Progenitor cell of endocrine pancreas (in vitro differentiated cells): ENCODE data around the gene MYO1H. TPM values are rescaled to one million over a fixed set of nuclear protein-coding genes. Genes with fewer than 3 reads are reported as not detected.

Experiments
- DNase-seq: peaks from one replicate; pipeline ENCODE4 v3.0.0; 2021; ENCODE audit warnings: low spot score; ENCODE audit not compliant: unreplicated experiment
- H3K27ac Mint-ChIP-seq: 2 replicates; pipeline ENCODE4 v1.8.0; 2021; ENCODE audit warnings: mild to moderate bottlenecking, moderate library complexity, mixed read lengths
- H3K27me3 Mint-ChIP-seq: 2 replicates; pipeline ENCODE4 v1.8.0; 2021; ENCODE audit warnings: mixed read lengths
- H3K36me3 Mint-ChIP-seq: 2 replicates; pipeline ENCODE4 v1.8.0; 2022; ENCODE audit warnings: mixed read lengths; ENCODE audit not compliant: insufficient read depth
- H3K4me1 Mint-ChIP-seq: 2 replicates; pipeline ENCODE4 v1.8.0; 2021; ENCODE audit warnings: low read depth, mixed read lengths
- H3K4me3 Mint-ChIP-seq: 2 replicates; pipeline ENCODE4 v1.8.0; 2021; ENCODE audit warnings: low read depth, mild to moderate bottlenecking, moderate library complexity, mixed read lengths
- H3K9me3 Mint-ChIP-seq: 2 replicates; pipeline ENCODE4 v1.8.0; 2021; ENCODE audit warnings: low read depth, mixed read lengths
- total RNA-seq: library from RNA; stranded (reverse); gene quantifications from 2 replicates; pipeline ENCODE4 v1.2.1, GENCODE V29; 2021
- TF ChIP-seq, protein P1 (sequence below): fragments of 200-600 bp; sonication (generic); IDR thresholded peaks from one replicate; pipeline ENCODE4 v1.5.0; 2021; ENCODE audit warnings: antibody characterized with exemption, mild to moderate bottlenecking; ENCODE audit not compliant: unreplicated experiment

The MYO1H gene
- total RNA-seq, 1 donor from 2014 or later = 0.77 TPM

DNA sequence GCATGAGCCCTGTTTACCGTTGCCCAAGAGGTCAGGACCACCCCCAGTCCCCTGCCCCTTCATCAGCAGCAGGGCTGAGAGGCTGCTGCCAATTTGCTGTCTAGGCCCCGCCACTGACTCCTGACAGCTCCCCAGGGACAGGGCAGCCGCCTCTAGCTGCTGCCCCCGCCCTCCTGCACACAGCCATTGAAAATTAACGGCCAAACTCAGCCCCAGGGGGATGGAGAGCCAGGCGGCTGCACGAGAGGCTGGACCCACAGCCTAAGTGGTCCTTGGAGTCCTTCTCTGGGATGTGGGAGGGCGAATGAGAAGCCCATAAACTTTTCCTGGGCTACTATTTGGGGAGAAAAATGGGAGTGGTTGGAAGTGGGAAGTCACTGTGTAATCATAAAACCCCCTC is 43.2 kb upstream of the MYO1H start:
- Mint-ChIP-seq H3K27ac (no peak overlapping the region), H3K9me3 (no peaks in the 10 kb centered on the region), H3K36me3 (no peaks in the 10 kb centered on the region), H3K4me1 (peaks cover 2% of the 10 kb centered on the region), H3K4me3 (no peak overlapping the region), H3K27me3 (peaks cover 50% of the 10 kb centered on the region)
- no peak for DNase-seq
- TF ChIP-seq, protein P1, sequence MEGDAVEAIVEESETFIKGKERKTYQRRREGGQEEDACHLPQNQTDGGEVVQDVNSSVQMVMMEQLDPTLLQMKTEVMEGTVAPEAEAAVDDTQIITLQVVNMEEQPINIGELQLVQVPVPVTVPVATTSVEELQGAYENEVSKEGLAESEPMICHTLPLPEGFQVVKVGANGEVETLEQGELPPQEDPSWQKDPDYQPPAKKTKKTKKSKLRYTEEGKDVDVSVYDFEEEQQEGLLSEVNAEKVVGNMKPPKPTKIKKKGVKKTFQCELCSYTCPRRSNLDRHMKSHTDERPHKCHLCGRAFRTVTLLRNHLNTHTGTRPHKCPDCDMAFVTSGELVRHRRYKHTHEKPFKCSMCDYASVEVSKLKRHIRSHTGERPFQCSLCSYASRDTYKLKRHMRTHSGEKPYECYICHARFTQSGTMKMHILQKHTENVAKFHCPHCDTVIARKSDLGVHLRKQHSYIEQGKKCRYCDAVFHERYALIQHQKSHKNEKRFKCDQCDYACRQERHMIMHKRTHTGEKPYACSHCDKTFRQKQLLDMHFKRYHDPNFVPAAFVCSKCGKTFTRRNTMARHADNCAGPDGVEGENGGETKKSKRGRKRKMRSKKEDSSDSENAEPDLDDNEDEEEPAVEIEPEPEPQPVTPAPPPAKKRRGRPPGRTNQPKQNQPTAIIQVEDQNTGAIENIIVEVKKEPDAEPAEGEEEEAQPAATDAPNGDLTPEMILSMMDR = no peak

DNA sequence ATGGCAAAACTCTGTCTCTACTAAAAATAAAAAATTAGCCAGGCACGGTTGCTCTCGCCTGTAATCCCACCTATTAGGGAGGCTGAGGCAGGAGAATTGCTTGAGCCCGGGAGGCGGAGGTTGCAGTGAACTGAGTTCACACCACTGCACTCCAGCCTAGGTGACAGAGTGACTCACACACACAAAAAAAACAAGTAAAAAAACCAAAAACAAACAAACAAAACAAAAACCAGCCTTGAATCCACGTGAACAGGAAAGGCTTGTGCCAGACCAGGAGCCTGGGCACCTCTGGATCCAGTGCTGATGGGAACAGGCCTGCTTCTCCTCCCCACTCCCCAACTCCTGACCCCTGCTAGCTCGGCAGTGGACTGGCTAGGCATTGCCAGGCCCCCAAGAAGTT is 42.2 kb upstream of the MYO1H start:
- Mint-ChIP-seq H3K27me3 (peaks cover 55% of the 10 kb centered on the region), H3K4me1 (peaks cover 4% of the 10 kb centered on the region), H3K4me3 (no peak overlapping the region), H3K36me3 (no peaks in the 10 kb centered on the region), H3K27ac (no peak overlapping the region), H3K9me3 (no peaks in the 10 kb centered on the region)
- DNase-seq = no peak
- TF ChIP-seq, protein P1 = no peak

DNA sequence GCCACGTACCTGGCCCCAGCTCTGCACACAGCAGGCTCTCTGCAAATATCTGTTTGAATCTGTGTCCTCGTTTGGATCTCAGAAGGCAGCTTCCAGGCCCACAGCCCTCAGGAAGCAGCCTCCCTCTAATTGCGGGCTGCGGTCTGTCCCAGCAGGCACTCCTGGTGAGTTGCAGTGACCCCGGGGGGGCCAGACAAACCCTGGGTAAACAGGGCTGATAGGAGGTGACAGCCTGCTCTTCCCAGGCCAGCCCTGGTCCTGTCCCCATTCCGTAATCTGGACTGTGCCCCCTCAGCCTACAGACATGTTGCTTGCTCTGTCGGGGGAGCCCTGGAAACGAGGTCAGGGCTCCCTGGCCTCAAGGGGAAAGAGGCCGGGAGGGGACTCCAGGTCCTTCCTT is 40.6 kb upstream of the MYO1H start:
- TF ChIP-seq, protein P1 = no peak
- Mint-ChIP-seq H3K4me1 (peaks cover 7% of the 10 kb centered on the region), H3K9me3 (no peaks in the 10 kb centered on the region), H3K4me3 (no peak overlapping the region), H3K27ac (no peak overlapping the region), H3K36me3 (no peaks in the 10 kb centered on the region), H3K27me3 (peaks cover 60% of the 10 kb centered on the region)
- DNase-seq = no peak

DNA sequence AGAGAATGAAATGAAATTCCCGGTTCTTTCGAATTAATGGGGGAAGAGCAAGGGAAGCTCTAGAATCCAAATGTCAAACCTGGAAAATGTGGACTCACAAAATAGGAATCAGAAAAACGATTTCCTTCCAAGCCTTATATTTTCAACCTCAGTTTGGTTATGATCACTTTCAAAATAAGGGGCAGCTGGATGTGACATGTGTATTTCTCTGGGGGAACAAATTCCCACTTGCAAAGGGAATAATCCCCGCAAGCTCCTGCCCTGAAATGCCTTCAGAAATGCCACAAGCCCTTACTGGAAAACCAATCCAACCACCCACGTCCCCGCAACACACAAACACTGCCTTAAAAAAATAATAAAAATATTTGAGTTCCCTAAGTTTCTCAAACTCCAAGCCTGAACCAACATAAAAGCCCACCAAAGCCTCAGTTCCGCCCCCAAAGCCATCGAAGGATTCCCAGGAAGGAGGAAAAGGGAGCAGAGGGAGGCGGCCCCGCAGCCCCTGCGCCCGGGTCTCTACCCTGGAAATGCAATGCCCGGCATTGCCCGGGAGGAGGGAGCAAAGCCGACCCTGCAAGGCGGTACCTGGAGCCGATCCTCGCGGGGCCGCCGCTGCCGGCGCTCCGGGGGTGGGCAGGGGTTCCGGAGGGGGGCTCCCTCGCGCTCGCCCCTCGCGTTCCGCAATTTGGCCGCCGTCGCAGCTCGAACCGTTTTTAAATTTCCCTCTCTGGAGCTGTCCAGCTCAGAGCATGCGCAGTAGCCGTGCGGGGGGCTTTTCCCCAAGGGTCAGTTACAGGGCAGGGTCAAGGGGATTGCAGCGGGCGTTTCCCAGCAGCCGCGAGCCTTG is 38.9 kb upstream of the MYO1H start, which contains the start of gene FOXN4:
Gene FOXN4, minus strand, starts transcription at position 751 of the 847 bp plus-strand sequence. CDS start 963 bp downstream, outside the sequence.
- H3K27me3 Mint-ChIP-seq = peaks cover 64% of the 10 kb centered on the region
- H3K4me1 Mint-ChIP-seq = peaks cover 7% of the 10 kb centered on the region
- TF ChIP-seq, protein P1 = no peak
- H3K27ac Mint-ChIP-seq = peak within 1 kb of the TSS; percentile 91
- H3K4me3 Mint-ChIP-seq = peak within 1 kb of the TSS; percentile 89
- H3K36me3 Mint-ChIP-seq = no peaks in the 10 kb centered on the region
- H3K9me3 Mint-ChIP-seq = no peaks in the 10 kb centered on the region
- DNase-seq = peak; percentile 48

DNA sequence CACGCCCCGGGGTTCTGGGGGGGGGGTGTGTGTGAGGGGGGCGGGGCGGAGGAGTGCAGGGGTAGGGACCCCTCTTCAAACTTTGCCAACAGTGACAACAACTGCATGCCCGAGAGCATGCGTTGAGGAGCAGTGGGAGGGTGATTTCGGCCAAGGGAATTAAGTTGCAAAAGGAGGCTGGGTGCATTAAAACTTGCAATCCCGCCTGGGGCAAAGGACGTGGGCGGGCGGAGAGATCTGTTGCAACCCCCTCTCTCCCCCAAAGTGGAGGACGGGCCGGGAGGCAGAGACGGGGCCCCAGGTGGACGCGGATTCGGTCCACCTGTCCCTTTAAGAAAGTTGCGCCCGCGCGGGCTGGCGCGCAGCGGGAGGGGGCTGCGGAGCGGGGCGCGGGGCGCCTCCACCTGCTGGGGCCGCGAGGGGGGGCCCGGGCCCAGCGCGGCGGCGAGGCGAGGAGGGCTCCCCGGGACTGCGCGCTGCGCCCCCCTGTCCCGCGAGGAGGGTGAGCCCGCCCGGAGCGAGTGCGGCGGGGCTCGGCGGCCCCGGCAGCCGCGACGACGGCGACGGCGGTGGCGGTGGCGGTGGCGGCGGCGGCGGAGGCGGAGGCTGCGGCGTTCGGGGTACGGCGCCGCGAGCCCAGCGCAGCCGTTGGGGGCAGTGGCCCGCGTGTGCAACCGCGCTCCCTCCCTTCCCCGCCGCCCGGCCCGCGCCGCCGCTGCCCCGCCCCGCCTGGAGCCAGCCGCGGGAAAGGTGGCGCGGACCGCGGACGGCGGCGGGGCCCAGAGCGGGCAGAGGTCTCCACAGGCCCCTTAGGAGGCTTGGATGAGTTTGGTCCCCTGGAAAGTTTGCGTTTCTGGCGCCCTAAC is 38.1 kb upstream of the MYO1H start:
- peaks cover 69% of the 10 kb centered on the region for H3K27me3 Mint-ChIP-seq
- DNase-seq = peak; percentile 29
- H3K4me3 Mint-ChIP-seq = peak overlapping the region; percentile 89
- peak overlapping the region; percentile 91 for H3K27ac Mint-ChIP-seq
- TF ChIP-seq, protein P1 = no peak
- H3K4me1 Mint-ChIP-seq = peaks cover 7% of the 10 kb centered on the region
- H3K36me3 Mint-ChIP-seq = no peaks in the 10 kb centered on the region
- H3K9me3 Mint-ChIP-seq = no peaks in the 10 kb centered on the region
